Activated CD4-positive, alpha-beta T cell treated with anti-CD3 and anti-CD28 coated beads, Interleukin-2, amount 50 U/mL, for 1 hour (primary cell): ENCODE measurements around the gene ETNK1.
A peak's percentile ranks its signal among the peaks of the same experiment; 100 is the strongest.
"Not testable (repeated sequence)": the region's sequence is repeated elsewhere in the genome, so short reads cannot be mapped to it uniquely, and the experiment has no call there.

Source experiments
- DNase-seq: peaks from one replicate; pipeline ENCODE4 v3.0.0-alpha.2; 2020

Gene ETNK1

GRCh38 chr12:22624870-22625761 is at the start of gene ETNK1:
Gene ETNK1 (plus strand): TSS chr12:22625171. CDS start chr12:22625431, 260 bp downstream.
- peak; percentile 77 for DNase-seq

- no peak for DNase-seq
Observed at GRCh38 chr12:22576065-22576464, 48.9 kb upstream of the ETNK1 start.

GRCh38 chr12:22576473-22576872 is 48.5 kb upstream of the ETNK1 start:
- DNase-seq = no peak

GRCh38 chr12:22577667-22578066 is 47.3 kb upstream of the ETNK1 start:
- no peak for DNase-seq

GRCh38 chr12:22578328-22578727 is 46.6 kb upstream of the ETNK1 start:
- DNase-seq = no peak

- no peak for DNase-seq
Observed at GRCh38 chr12:22588817-22589216, 36.2 kb upstream of the ETNK1 start.

- DNase-seq = no peak
Observed at GRCh38 chr12:22593864-22594263, 31.1 kb upstream of the ETNK1 start.

GRCh38 chr12:22597539-22597938 is 27.4 kb upstream of the ETNK1 start:
- DNase-seq = not testable (repeated sequence)

GRCh38 chr12:22598141-22598762 is 26.7 kb upstream of the ETNK1 start:
- no peak for DNase-seq

GRCh38 chr12:22598763-22599161 is 26.2 kb upstream of the ETNK1 start:
- no peak for DNase-seq

- no peak for DNase-seq
Observed at GRCh38 chr12:22600181-22600580, 24.8 kb upstream of the ETNK1 start.

GRCh38 chr12:22609501-22609900 is 15.5 kb upstream of the ETNK1 start:
- DNase-seq = no peak

- DNase-seq = no peak
Observed at GRCh38 chr12:22610131-22610530, 14.8 kb upstream of the ETNK1 start.

GRCh38 chr12:22612822-22613221 is 12.1 kb upstream of the ETNK1 start:
- DNase-seq = not testable (repeated sequence)

- no peak for DNase-seq
Observed at GRCh38 chr12:22615963-22616501, 8.9 kb upstream of the ETNK1 start.

GRCh38 chr12:22617630-22618029 is 7.3 kb upstream of the ETNK1 start:
- no peak for DNase-seq

- no peak for DNase-seq
Observed at GRCh38 chr12:22624548-22624869, 462 bp upstream of the ETNK1 start.

GRCh38 chr12:22625762-22626294 is 857 bp downstream of the ETNK1 start:
- DNase-seq = peak; percentile 12

- no peak for DNase-seq
Observed at GRCh38 chr12:22626406-22626805, 1.4 kb downstream of the ETNK1 start.

GRCh38 chr12:22627371-22627770 is 2.4 kb downstream of the ETNK1 start:
- no peak for DNase-seq

GRCh38 chr12:22628228-22628627 is 3.3 kb downstream of the ETNK1 start:
- DNase-seq = no peak

- DNase-seq = no peak
Observed at GRCh38 chr12:22631863-22632463, 7.0 kb downstream of the ETNK1 start.

- DNase-seq = no peak
Observed at GRCh38 chr12:22634883-22635282, 9.9 kb downstream of the ETNK1 start.

- DNase-seq = no peak
Observed at GRCh38 chr12:22635812-22636211, 10.8 kb downstream of the ETNK1 start.
